GM23338 (cell line): ENCODE measurements around the gene SYT9. TPM values are rescaled to one million over a fixed set of nuclear protein-coding genes. Genes with fewer than 3 reads are reported as not detected.

Experiments used
- ATAC-seq: fragments of 200-7000 bp; cut with Tn5 transposase; 3 replicates; pipeline ENCODE4 v1.9.1; 2020
- DNase-seq: peaks from one replicate; pipeline ENCODE4 v3.0.0-alpha.2; 2015; ENCODE audit warnings: low spot score
- H2AFZ ChIP-seq: fragments of 200-600 bp; sonication (generic); 2 replicates; pipeline ENCODE4 v1.8.0; 2016; ENCODE audit warnings: antibody characterized with exemption, mild to moderate bottlenecking, moderate library complexity
- H3F3A ChIP-seq: fragments of 200-600 bp; sonication (generic); replicated peaks from 2 replicates; pipeline ENCODE4 v1.8.0; 2017; ENCODE audit warnings: antibody characterized with exemption, mixed run types, low read depth
- H3K27ac ChIP-seq: fragments of 200-600 bp; sonication (generic); 2 replicates; pipeline ENCODE4 v1.6.1; 2016; ENCODE audit warnings: low read depth
- H3K27me3 ChIP-seq: fragments of 200-600 bp; sonication (generic); 2 replicates; pipeline ENCODE4 v1.8.0; 2016; ENCODE audit warnings: mild to moderate bottlenecking, mixed run types, moderate library complexity; ENCODE audit not compliant: insufficient read depth
- H3K36me3 ChIP-seq: fragments of 200-600 bp; sonication (generic); 2 replicates; pipeline ENCODE4 v1.8.0; 2016; ENCODE audit warnings: mild to moderate bottlenecking; ENCODE audit not compliant: insufficient read depth
- H3K4me1 ChIP-seq: fragments of 200-600 bp; sonication (generic); 2 replicates; pipeline ENCODE4 v1.8.0; 2016; ENCODE audit warnings: mild to moderate bottlenecking, moderate library complexity; ENCODE audit not compliant: insufficient read depth
- H3K4me2 ChIP-seq: fragments of 200-600 bp; sonication (generic); 2 replicates; pipeline ENCODE4 v1.7.1; 2017; ENCODE audit warnings: mixed run types
- H3K4me3 ChIP-seq: fragments of 200-600 bp; sonication (generic); 2 replicates; pipeline ENCODE4 v1.6.1; 2016; ENCODE audit warnings: mixed run types
- H3K79me2 ChIP-seq: fragments of 200-600 bp; sonication (generic); replicated peaks from 2 replicates; pipeline ENCODE4 v1.8.0; 2017; ENCODE audit warnings: mild to moderate bottlenecking; ENCODE audit not compliant: insufficient read depth
- H3K9me2 ChIP-seq: fragments of 200-600 bp; sonication (generic); 2 replicates; pipeline ENCODE4 v1.8.0; 2017; ENCODE audit not compliant: insufficient read depth
- H4K20me1 ChIP-seq: fragments of 200-600 bp; sonication (generic); replicated peaks from 2 replicates; pipeline ENCODE4 v1.8.0; 2017; ENCODE audit warnings: mild to moderate bottlenecking; ENCODE audit not compliant: insufficient read depth
- H3K27ac Mint-ChIP-seq: 2 replicates; pipeline ENCODE4 v1.8.0; 2020; ENCODE audit warnings: inconsistent platforms, mild to moderate bottlenecking, moderate library complexity, mixed read lengths
- H3K27me3 Mint-ChIP-seq: 3 replicates; pipeline ENCODE4 v1.8.0; 2022; ENCODE audit warnings: low read depth, mild to moderate bottlenecking, moderate library complexity, mixed read lengths, inconsistent platforms; ENCODE audit not compliant: insufficient read depth, poor library complexity
- H3K36me3 Mint-ChIP-seq: 3 replicates; pipeline ENCODE4 v1.8.0; 2021; ENCODE audit warnings: low read depth, mild to moderate bottlenecking, inconsistent platforms, moderate library complexity, mixed read lengths
- H3K4me1 Mint-ChIP-seq: 3 replicates; pipeline ENCODE4 v1.8.0; 2020; ENCODE audit warnings: mild to moderate bottlenecking, inconsistent platforms, mixed read lengths
- H3K4me3 Mint-ChIP-seq: 3 replicates; pipeline ENCODE4 v1.8.0; 2021; ENCODE audit warnings: moderate library complexity, mild to moderate bottlenecking, inconsistent platforms, mixed read lengths
- H3K9me3 Mint-ChIP-seq: 3 replicates; pipeline ENCODE4 v1.8.0; 2020; ENCODE audit warnings: moderate library complexity, mild to moderate bottlenecking, inconsistent platforms, mixed read lengths
- CREB1 ChIP-seq: fragments of 250-450 bp; sonication (Bioruptor Pico); IDR thresholded peaks from 2 replicates; pipeline ENCODE4 v1.5.0; 2020; ENCODE audit warnings: low read depth, mild to moderate bottlenecking, moderate library complexity
- EZH2 ChIP-seq: fragments of 200-600 bp; sonication (generic); IDR thresholded peaks from one replicate; pipeline ENCODE4 v1.8.0; 2017; ENCODE audit warnings: antibody characterized with exemption, mild to moderate bottlenecking, low read depth; ENCODE audit not compliant: unreplicated experiment
- EZH2phosphoT487 ChIP-seq: fragments of 200-600 bp; sonication (generic); IDR thresholded peaks from one replicate; pipeline ENCODE4 v1.8.1; 2018; ENCODE audit warnings: antibody characterized with exemption; ENCODE audit not compliant: unreplicated experiment
- JUNB ChIP-seq: IDR thresholded peaks from one replicate; pipeline ENCODE4 v1.6.1; 2016; ENCODE audit warnings: antibody characterized with exemption; ENCODE audit not compliant: unreplicated experiment
- NANOG ChIP-seq: IDR thresholded peaks from 2 replicates; pipeline ENCODE4 v1.6.1; 2016; ENCODE audit warnings: antibody characterized with exemption, borderline replicate concordance
- POLR2AphosphoS5 ChIP-seq: IDR thresholded peaks from 2 replicates; pipeline ENCODE4 v1.6.1; 2016; ENCODE audit warnings: antibody characterized with exemption, low read depth
- STAT1 ChIP-seq: IDR thresholded peaks from one replicate; pipeline ENCODE4 v1.6.1; 2016; ENCODE audit warnings: antibody characterized with exemption; ENCODE audit not compliant: unreplicated experiment
- ZNF114 ChIP-seq: fragments of 250-450 bp; sonication (Bioruptor Pico); IDR thresholded peaks from 2 replicates; pipeline ENCODE4 v1.5.0; 2020; ENCODE audit warnings: mild to moderate bottlenecking, moderate library complexity
- ZNF331 ChIP-seq: fragments of 250-450 bp; sonication (Bioruptor Pico); IDR thresholded peaks from 2 replicates; pipeline ENCODE4 v1.5.0; 2020; ENCODE audit warnings: low read depth, mild to moderate bottlenecking, moderate library complexity
- polyA plus RNA-seq: library from polyadenylated mRNA; unstranded; fragments of >200 nt; fragmentation: Nextera tagmentation; extraction: Ambion mirVana; gene quantifications from 2 replicates; pipeline ENCODE4 v1.2.1, GENCODE V29; 2016
- total RNA-seq: library from RNA; depleted of rRNA; stranded (reverse); fragments of >200 nt; shearing (Covaris generic); gene quantifications from 2 replicates; pipeline ENCODE4 v1.2.3, GENCODE V29; 2014
- TF ChIP-seq, protein P1 (sequence below), 2 experiments: fragments of 200-600 bp in 1 of 2; sonication (generic) in 1 of 2; conservative IDR thresholded peaks; 2 replicates each; pipeline versions ENCODE4 v1.5.1 to v1.6.1; 2016 to 2017; ENCODE audit warnings: antibody characterized with exemption in 2 of 2, low read depth in 2 of 2, mild to moderate bottlenecking in 2 of 2, moderate library complexity in 1 of 2
- TF ChIP-seq, protein P2 (sequence below): IDR thresholded peaks from one replicate; pipeline ENCODE4 v1.6.1; 2018; ENCODE audit warnings: antibody characterized with exemption; ENCODE audit not compliant: unreplicated experiment
- TF ChIP-seq, protein P3 (sequence below): IDR thresholded peaks from 2 replicates; pipeline ENCODE4 v1.6.1; 2016; ENCODE audit warnings: antibody characterized with exemption

SYT9 gene
- total and polyA plus RNA-seq, 2 experiments from 2014 or later, result 0.91 to 2.4 TPM

DNA sequence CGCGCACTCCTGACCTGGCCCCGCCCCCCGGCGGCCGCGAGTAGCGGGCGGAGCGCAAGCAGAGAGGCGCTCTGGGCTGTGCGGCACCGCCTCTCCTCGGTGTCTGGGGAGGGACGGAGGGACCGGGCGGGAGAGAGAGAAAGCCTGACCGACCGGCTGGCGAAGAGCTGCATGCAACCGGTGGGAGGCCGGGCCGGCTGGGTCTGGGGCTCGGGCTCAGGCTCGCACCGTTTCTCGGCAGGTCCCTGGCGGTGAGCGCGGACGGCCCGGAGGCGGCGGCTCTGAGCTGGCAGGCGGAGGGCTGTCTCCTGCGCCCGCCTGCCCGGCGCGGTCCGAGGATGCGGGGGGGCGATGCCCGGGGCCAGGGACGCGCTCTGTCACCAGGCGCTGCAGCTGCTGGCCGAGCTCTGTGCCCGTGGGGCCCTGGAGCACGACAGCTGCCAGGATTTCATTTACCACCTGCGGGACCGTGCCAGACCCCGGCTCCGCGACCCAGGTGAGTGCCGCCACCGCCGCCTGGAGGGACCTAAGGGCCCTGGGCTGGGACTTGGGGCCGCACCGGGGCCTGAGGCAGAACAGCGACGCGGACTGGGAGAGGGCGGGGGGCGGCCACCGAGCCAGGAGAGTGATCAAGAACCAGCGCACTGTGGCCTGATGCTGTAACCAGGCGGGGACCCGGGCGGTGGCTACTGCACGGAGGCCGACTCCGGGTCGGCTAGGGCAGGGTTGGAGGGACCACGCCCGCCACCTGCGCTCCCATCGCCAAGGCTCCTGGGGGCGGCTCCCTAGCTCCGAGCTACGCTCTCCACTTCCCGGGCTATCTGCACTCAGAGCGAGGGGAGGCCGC is at the start of gene SYT9 (continued):
- TF ChIP-seq ZNF114, result no peak
- no peak for TF ChIP-seq JUNB
- TF ChIP-seq POLR2AphosphoS5, result peak; percentile 49

DNA sequence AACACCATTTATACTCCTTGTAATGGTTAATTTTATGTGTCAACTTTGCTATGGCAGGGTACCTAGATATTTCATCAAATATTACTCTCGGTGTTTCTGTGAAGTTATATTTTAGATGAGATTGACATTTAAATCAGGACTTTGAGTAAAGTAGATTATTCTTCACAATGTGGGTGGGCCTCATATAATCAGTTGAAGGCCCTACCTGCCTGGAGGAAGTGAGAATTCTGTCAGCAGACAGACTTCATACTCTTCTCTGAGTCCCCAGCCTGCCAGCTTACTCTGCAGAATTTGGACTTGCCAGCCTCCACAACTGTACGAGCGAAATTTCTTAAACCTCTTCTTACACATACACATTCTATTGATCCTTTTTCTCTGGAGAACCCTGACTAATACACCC is 49.3 kb upstream of the SYT9 start:
- H3K4me1 ChIP-seq, result no peaks in the 10 kb centered on the region
- H3K4me2 ChIP-seq, result no peak overlapping the region
- H3K9me2 ChIP-seq, result no peaks in the 10 kb centered on the region
- DNase-seq (no peak), ATAC-seq (no peak)
- H3K36me3 Mint-ChIP-seq, result no peaks in the 10 kb centered on the region
- H3K27me3 ChIP-seq, result no peaks in the 10 kb centered on the region
- no peak overlapping the region for H2AFZ ChIP-seq
- TF ChIP-seq ZNF331 (CRISPR knock-in tag), result no peak
- H3K4me3 ChIP-seq, result no peak overlapping the region
- H3F3A ChIP-seq, result no peaks in the 10 kb centered on the region
- H3K27me3 Mint-ChIP-seq, result no peaks in the 10 kb centered on the region
- no peaks in the 10 kb centered on the region for H4K20me1 ChIP-seq
- H3K79me2 ChIP-seq, result no peaks in the 10 kb centered on the region
- no peak overlapping the region for H3K27ac ChIP-seq
- H3K4me3 Mint-ChIP-seq, result no peak overlapping the region
- no peaks in the 10 kb centered on the region for H3K9me3 Mint-ChIP-seq
- H3K36me3 ChIP-seq, result no peaks in the 10 kb centered on the region
- peaks cover 2% of the 10 kb centered on the region; the same call in 1 of the 3 replicates for H3K4me1 Mint-ChIP-seq
- H3K27ac Mint-ChIP-seq, result no peak overlapping the region

DNA sequence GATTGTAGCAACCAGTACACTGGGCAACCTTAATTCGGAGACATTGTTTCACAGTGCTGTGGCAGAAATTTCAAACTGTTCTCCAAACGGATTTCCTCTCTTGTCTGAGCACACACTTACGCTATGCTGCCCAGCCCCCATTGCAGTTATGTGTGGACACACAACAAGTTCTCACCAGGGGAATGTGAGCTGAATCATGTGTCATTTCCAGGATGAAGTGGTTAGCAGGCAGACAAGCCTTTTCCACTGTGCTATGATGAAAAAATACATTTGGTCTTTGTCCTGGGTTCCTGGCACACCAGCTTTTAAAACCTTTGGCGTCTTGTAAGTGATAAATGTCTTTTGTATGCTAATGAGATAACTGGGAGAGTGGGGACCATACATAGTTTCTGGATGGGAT is 46.9 kb upstream of the SYT9 start:
- Histone ChIP-seq H3K27me3 (no peaks in the 10 kb centered on the region), H3K27ac (no peak overlapping the region), H3K79me2 (no peaks in the 10 kb centered on the region), H3K4me2 (no peak overlapping the region), H3K4me3 (no peak overlapping the region), H3K4me1 (no peaks in the 10 kb centered on the region), H4K20me1 (no peaks in the 10 kb centered on the region), H3K9me2 (no peaks in the 10 kb centered on the region), H2AFZ (peak overlapping the region; percentile 64; the same call in 1 of the 2 replicates), H3K36me3 (no peaks in the 10 kb centered on the region), H3F3A (no peaks in the 10 kb centered on the region)
- Mint-ChIP-seq H3K9me3 (no peaks in the 10 kb centered on the region), H3K4me3 (no peak overlapping the region), H3K4me1 (peaks cover 2% of the 10 kb centered on the region; the same call in 1 of the 3 replicates), H3K27ac (no peak overlapping the region), H3K36me3 (no peaks in the 10 kb centered on the region), H3K27me3 (no peaks in the 10 kb centered on the region)
- ATAC-seq (no peak), DNase-seq (no peak)
- no peak for TF ChIP-seq NANOG
- no peak for TF ChIP-seq CREB1 (CRISPR knock-in tag)
- TF ChIP-seq, protein P1, sequence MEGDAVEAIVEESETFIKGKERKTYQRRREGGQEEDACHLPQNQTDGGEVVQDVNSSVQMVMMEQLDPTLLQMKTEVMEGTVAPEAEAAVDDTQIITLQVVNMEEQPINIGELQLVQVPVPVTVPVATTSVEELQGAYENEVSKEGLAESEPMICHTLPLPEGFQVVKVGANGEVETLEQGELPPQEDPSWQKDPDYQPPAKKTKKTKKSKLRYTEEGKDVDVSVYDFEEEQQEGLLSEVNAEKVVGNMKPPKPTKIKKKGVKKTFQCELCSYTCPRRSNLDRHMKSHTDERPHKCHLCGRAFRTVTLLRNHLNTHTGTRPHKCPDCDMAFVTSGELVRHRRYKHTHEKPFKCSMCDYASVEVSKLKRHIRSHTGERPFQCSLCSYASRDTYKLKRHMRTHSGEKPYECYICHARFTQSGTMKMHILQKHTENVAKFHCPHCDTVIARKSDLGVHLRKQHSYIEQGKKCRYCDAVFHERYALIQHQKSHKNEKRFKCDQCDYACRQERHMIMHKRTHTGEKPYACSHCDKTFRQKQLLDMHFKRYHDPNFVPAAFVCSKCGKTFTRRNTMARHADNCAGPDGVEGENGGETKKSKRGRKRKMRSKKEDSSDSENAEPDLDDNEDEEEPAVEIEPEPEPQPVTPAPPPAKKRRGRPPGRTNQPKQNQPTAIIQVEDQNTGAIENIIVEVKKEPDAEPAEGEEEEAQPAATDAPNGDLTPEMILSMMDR (conservative IDR thresholded peaks at IDR 0.05; ENCODE audit: low read depth in 2 of 2), result no peak
- TF ChIP-seq ZNF331 (CRISPR knock-in tag), result no peak
- TF ChIP-seq JUNB, result no peak
- TF ChIP-seq, protein P2, sequence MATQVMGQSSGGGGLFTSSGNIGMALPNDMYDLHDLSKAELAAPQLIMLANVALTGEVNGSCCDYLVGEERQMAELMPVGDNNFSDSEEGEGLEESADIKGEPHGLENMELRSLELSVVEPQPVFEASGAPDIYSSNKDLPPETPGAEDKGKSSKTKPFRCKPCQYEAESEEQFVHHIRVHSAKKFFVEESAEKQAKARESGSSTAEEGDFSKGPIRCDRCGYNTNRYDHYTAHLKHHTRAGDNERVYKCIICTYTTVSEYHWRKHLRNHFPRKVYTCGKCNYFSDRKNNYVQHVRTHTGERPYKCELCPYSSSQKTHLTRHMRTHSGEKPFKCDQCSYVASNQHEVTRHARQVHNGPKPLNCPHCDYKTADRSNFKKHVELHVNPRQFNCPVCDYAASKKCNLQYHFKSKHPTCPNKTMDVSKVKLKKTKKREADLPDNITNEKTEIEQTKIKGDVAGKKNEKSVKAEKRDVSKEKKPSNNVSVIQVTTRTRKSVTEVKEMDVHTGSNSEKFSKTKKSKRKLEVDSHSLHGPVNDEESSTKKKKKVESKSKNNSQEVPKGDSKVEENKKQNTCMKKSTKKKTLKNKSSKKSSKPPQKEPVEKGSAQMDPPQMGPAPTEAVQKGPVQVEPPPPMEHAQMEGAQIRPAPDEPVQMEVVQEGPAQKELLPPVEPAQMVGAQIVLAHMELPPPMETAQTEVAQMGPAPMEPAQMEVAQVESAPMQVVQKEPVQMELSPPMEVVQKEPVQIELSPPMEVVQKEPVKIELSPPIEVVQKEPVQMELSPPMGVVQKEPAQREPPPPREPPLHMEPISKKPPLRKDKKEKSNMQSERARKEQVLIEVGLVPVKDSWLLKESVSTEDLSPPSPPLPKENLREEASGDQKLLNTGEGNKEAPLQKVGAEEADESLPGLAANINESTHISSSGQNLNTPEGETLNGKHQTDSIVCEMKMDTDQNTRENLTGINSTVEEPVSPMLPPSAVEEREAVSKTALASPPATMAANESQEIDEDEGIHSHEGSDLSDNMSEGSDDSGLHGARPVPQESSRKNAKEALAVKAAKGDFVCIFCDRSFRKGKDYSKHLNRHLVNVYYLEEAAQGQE, result no peak
- no peak for TF ChIP-seq EZH2phosphoT487
- TF ChIP-seq, protein P3, sequence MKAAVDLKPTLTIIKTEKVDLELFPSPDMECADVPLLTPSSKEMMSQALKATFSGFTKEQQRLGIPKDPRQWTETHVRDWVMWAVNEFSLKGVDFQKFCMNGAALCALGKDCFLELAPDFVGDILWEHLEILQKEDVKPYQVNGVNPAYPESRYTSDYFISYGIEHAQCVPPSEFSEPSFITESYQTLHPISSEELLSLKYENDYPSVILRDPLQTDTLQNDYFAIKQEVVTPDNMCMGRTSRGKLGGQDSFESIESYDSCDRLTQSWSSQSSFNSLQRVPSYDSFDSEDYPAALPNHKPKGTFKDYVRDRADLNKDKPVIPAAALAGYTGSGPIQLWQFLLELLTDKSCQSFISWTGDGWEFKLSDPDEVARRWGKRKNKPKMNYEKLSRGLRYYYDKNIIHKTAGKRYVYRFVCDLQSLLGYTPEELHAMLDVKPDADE, result no peak
- no peak for TF ChIP-seq EZH2
- no peak for TF ChIP-seq STAT1
- TF ChIP-seq ZNF114, result no peak
- no peak for TF ChIP-seq POLR2AphosphoS5
